ENCODE data around the gene UMODL1.
"Not testable (repeated sequence)": the region's sequence is repeated elsewhere in the genome, so short reads cannot be mapped to it uniquely, and the experiment has no call there.

UMODL1 gene

GRCh38 chr21:42068592-42068991, 2.5 kb upstream of the UMODL1 start:
- in situ Hi-C loops (cut with MboI; ENCODE audit: low sequenced_read_pairs, unreplicated experiment) = no loop called here
- no peak for TF ChIP-seq CTCF (IDR thresholded peaks at IDR 0.05; ENCODE audit: borderline replicate concordance, control extremely low read depth, extremely low read depth, insufficient read depth, missing control alignments)
- no peak for DNase-seq (ENCODE audit: low spot score)

GRCh38 chr21:42069327-42069726, 1.8 kb upstream of the UMODL1 start:
- DNase-seq (ENCODE audit: low spot score) = no peak
- TF ChIP-seq CTCF (IDR thresholded peaks at IDR 0.05; ENCODE audit: borderline replicate concordance, control extremely low read depth, extremely low read depth, insufficient read depth, missing control alignments) = no peak
- in situ Hi-C loops (cut with MboI; ENCODE audit: low sequenced_read_pairs, unreplicated experiment) = no loop called here

GRCh38 chr21:42069843-42070242, 1.3 kb upstream of the UMODL1 start:
- TF ChIP-seq CTCF (IDR thresholded peaks at IDR 0.05; ENCODE audit: borderline replicate concordance, control extremely low read depth, extremely low read depth, insufficient read depth, missing control alignments) = no peak
- in situ Hi-C loops (cut with MboI; ENCODE audit: low sequenced_read_pairs, unreplicated experiment) = no loop called here
- DNase-seq (ENCODE audit: low spot score) = no peak

- in situ Hi-C loops (cut with MboI; ENCODE audit: low sequenced_read_pairs, unreplicated experiment) = no loop called here
- no peak for DNase-seq (ENCODE audit: low spot score)
- no peak for TF ChIP-seq CTCF (IDR thresholded peaks at IDR 0.05; ENCODE audit: borderline replicate concordance, control extremely low read depth, extremely low read depth, insufficient read depth, missing control alignments)
Observed at GRCh38 chr21:42073145-42074099, 2.3 kb downstream of the UMODL1 start.

- in situ Hi-C loops (cut with MboI; ENCODE audit: low sequenced_read_pairs, unreplicated experiment) = no loop called here
Observed at GRCh38 chr21:42075686-42076471, 4.8 kb downstream of the UMODL1 start.

GRCh38 chr21:42077685-42078238, 6.6 kb downstream of the UMODL1 start:
- DNase-seq (ENCODE audit: low spot score) = peak; percentile 79
- in situ Hi-C loops (cut with MboI; ENCODE audit: low sequenced_read_pairs, unreplicated experiment) = not testable (repeated sequence)

More at GRCh38 chr21:42075686-42076471, 4.8 kb downstream of the UMODL1 start:
- DNase-seq (ENCODE audit: low spot score) = no peak
- TF ChIP-seq CTCF (IDR thresholded peaks at IDR 0.05; ENCODE audit: borderline replicate concordance, control extremely low read depth, extremely low read depth, insufficient read depth, missing control alignments) = no peak

- in situ Hi-C loops (cut with MboI; ENCODE audit: low sequenced_read_pairs, unreplicated experiment); DNase-seq (ENCODE audit: low spot score): not testable (repeated sequence)
Observed at GRCh38 chr21:42078247-42079007, 7.3 kb downstream of the UMODL1 start.

Data from GM13976 (cell line).